ENCODE data around the gene KIF26B. TPM values are rescaled to one million over a fixed set of nuclear protein-coding genes. Genes with fewer than 3 reads are reported as not detected.

KIF26B gene
- total RNA-seq, 1 donor from 2014 or later, result 3.5 TPM

- H3K36me3 ChIP-seq, result no peaks in the 10 kb centered on the region
- intact Hi-C loops (cut with micrococcal nuclease), result no loop called here
- H3K4me3 ChIP-seq, result no peak overlapping the region
- H3K27ac ChIP-seq (replicated peaks), result no peak overlapping the region
- TF ChIP-seq CTCF (IDR thresholded peaks at IDR 0.05; ENCODE audit: borderline replicate concordance), result no peak
- H3K27me3 ChIP-seq (ENCODE audit: low read depth), result peaks cover 24% of the 10 kb centered on the region
- no peaks in the 10 kb centered on the region for H3K9me3 ChIP-seq (replicated peaks)
- H3K4me1 ChIP-seq, result peaks cover 14% of the 10 kb centered on the region
- DNase-seq, result no peak
Measured at GRCh38 chr1:245687152-245687635, 532.4 kb downstream of the KIF26B start.

DNA sequence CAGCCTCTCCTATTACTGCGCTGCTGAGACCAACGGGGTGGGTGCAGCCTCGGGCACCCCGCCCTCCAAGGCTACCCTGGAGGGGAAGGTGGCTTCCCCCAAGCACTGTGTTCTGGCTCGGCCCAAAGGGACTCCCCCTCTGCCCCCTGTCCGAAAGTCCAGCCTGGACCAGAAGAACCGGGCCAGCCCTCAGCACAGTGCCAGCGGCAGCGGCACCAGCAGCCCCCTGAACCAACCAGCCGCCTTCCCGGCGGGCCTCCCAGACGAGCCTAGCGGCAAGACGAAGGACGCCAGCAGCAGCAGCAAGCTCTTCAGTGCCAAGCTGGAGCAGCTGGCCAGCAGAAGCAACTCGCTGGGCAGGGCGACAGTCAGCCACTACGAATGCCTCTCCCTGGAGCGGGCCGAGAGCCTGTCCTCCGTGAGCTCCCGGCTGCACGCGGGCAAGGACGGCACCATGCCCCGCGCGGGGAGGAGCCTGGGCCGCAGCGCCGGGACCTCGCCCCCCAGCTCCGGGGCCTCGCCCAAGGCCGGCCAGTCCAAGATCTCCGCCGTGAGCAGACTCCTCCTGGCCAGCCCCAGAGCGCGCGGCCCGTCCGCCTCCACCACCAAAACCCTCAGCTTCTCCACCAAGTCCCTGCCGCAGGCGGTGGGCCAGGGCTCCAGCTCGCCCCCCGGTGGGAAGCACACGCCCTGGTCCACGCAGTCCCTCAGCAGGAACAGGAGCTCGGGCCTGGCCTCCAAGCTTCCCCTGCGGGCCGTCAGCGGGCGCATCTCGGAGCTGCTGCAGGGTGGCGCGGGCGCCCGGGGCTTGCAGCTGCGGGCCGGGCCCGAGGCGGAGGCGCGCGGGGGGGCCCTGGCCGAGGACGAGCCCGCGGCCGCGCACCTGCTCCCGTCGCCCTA is 533.1 kb downstream of the KIF26B start:
- Histone ChIP-seq H3K9me3 (replicated peaks) (no peaks in the 10 kb centered on the region), H3K27me3 (ENCODE audit: low read depth) (peaks cover 24% of the 10 kb centered on the region), H3K27ac (replicated peaks) (no peak overlapping the region), H3K36me3 (no peaks in the 10 kb centered on the region), H3K4me3 (no peak overlapping the region), H3K4me1 (peaks cover 11% of the 10 kb centered on the region)
- DNase-seq, result no peak
- intact Hi-C loops (cut with micrococcal nuclease), result no loop called here
- TF ChIP-seq CTCF (IDR thresholded peaks at IDR 0.05; ENCODE audit: borderline replicate concordance), result no peak

GRCh38 chr1:245688536-245689453 is 534.0 kb downstream of the KIF26B start:
- no peak for TF ChIP-seq CTCF (IDR thresholded peaks at IDR 0.05; ENCODE audit: borderline replicate concordance)
- no peaks in the 10 kb centered on the region for H3K36me3 ChIP-seq
- H3K27ac ChIP-seq (replicated peaks), result no peak overlapping the region
- no peaks in the 10 kb centered on the region for H3K9me3 ChIP-seq (replicated peaks)
- peaks cover 24% of the 10 kb centered on the region for H3K27me3 ChIP-seq (ENCODE audit: low read depth)
- intact Hi-C loops (cut with micrococcal nuclease), result no loop called here
- no peak for DNase-seq
- H3K4me3 ChIP-seq, result no peak overlapping the region
- peaks cover 2% of the 10 kb centered on the region for H3K4me1 ChIP-seq

DNA sequence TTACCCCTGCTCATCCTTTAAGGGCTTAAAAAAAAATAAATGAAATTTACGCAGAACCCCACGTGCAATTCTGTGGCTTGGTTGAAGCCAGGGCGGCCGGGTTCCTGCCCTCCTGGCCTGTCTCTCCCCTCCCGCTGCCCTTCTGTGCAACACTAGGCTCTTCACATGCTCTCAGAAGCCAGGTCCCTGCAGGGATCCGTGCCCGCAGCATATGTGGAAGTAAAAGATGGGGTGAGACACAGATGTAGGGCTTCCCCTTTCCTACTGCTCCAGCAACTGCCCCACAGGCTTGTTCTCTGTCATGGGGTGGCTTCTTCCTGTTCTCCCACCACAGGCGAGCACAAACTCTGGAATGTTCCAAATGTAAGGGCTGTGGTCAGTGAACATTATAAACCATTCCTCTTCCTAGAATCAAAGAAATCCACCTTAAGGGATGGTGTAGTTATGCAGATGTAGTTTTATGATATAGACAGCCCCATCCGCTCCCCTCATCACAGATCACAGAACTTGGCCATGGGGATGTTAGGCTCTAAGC is 535.4 kb downstream of the KIF26B start:
- Histone ChIP-seq H3K4me3 (no peak overlapping the region), H3K27ac (replicated peaks) (no peak overlapping the region), H3K36me3 (no peaks in the 10 kb centered on the region), H3K4me1 (no peaks in the 10 kb centered on the region), H3K27me3 (ENCODE audit: low read depth) (peaks cover 24% of the 10 kb centered on the region), H3K9me3 (replicated peaks) (no peaks in the 10 kb centered on the region)
- intact Hi-C loops (cut with micrococcal nuclease), result no loop called here
- no peak for DNase-seq
- TF ChIP-seq CTCF (IDR thresholded peaks at IDR 0.05; ENCODE audit: borderline replicate concordance), result no peak

DNA sequence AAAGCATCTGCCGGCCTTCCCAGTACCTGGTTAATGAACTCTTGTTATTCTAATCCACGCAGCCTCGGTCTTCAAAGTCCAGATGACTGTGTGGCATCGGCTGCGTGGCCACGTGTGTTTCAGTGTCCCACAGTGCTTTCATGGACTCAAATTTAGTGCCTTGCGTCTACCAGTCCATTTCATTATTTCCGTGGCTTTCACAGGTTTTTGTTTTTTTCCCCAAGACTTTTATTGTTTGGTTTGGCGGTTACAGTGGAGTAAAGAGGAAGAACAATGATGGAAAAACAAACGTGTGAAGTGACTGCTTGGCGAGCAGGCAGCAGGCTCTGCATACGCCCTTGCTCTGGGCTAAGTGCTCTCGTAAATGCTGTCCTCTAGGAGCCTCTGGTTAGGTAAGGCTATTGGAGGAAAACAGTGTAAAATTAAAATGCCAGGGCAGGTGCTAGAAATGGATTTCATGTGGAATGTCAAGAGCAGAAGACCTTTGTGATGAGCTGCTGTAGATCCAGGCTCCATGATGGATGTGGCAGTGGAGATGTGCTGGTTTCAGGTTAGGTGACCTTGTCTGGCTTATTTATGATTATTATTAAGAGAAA is 536.3 kb downstream of the KIF26B start:
- intact Hi-C loops (cut with micrococcal nuclease), result no loop called here
- H3K9me3 ChIP-seq (replicated peaks), result peaks cover 1% of the 10 kb centered on the region

More for the DNA sequence above, 536.3 kb downstream of the KIF26B start:
- no peak for DNase-seq
- Histone ChIP-seq H3K4me1 (no peaks in the 10 kb centered on the region), H3K36me3 (no peaks in the 10 kb centered on the region), H3K4me3 (no peak overlapping the region), H3K27me3 (ENCODE audit: low read depth) (peaks cover 24% of the 10 kb centered on the region), H3K27ac (replicated peaks) (no peak overlapping the region)
- no peak for TF ChIP-seq CTCF (IDR thresholded peaks at IDR 0.05; ENCODE audit: borderline replicate concordance)
